HCT116 (cell line): Measurements from ENCODE around the gene IL10RB.

Source experiments
- EGR1 ChIP-seq: IDR thresholded peaks from 2 replicates; pipeline ENCODE4 v1.6.1; 2012; ENCODE audit warnings: low read depth
- ELF1 ChIP-seq: IDR thresholded peaks from 2 replicates; pipeline ENCODE4 v1.6.1; 2012; ENCODE audit warnings: low read depth, borderline replicate concordance
- MAX ChIP-seq: IDR thresholded peaks from 2 replicates; pipeline ENCODE4 v1.6.1; 2012
- POLR2A ChIP-seq: IDR thresholded peaks from 2 replicates; pipeline ENCODE4 v1.7.0; 2011; ENCODE audit warnings: borderline replicate concordance; ENCODE audit not compliant: insufficient read depth, insufficient read length; ENCODE audit errors: extremely low read depth
- POLR2AphosphoS5 ChIP-seq: IDR thresholded peaks from 2 replicates; pipeline ENCODE4 v1.6.1; 2011; ENCODE audit warnings: mild to moderate bottlenecking, low read depth, low read length, moderate library complexity
- ZNF274 ChIP-seq: fragments of 200-500 bp; sonication (Bioruptor generic); IDR thresholded peaks from 2 replicates; pipeline ENCODE4 v1.6.1; 2014; ENCODE audit warnings: mild to moderate bottlenecking, low read depth, low read length, inconsistent platforms
- TF ChIP-seq, protein P1 (sequence below): IDR thresholded peaks from 2 replicates; pipeline ENCODE4 v1.6.1; 2011; ENCODE audit warnings: mild to moderate bottlenecking, low read length, moderate library complexity; ENCODE audit not compliant: insufficient replicate concordance; ENCODE audit errors: extremely low read depth
- TF ChIP-seq, protein P2 (sequence below), 3 experiments: fragments of 200-600 bp in 1 of 3; sonication (generic) in 1 of 3; IDR thresholded peaks in 2 of 3; conservative IDR thresholded peaks in 1 of 3; 2 replicates each; pipeline ENCODE4 v1.5.1; 2012 to 2017; ENCODE audit warnings: low read depth in 2 of 3, low read length in 2 of 3, antibody characterized with exemption in 1 of 3, borderline replicate concordance in 1 of 3, control low read depth in 1 of 3, mild to moderate bottlenecking in 1 of 3, mixed read lengths in 1 of 3, mixed run types in 1 of 3, moderate library complexity in 1 of 3; ENCODE audit not compliant: insufficient read depth in 1 of 3

DNA sequence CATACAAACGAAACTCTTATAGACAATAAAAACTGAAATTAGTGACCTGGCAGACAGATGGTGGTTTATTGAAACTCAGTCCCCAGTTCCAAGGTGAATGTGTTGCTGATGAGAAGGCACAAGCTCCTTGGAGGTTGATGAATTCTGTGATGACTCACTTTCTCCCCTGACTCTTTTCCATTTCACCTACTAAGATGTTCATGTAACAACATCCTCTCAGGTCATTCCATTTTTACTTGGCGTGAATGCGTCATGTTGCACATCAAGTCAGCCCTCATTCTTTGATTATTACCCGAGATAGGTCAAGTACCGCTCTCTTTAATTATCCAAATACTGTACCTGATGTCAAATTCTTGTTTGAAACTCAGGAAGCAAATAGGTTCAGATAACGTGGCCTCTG, 10.1 kb upstream of the IL10RB start:
- no peak for TF ChIP-seq POLR2A
- TF ChIP-seq, protein P1, sequence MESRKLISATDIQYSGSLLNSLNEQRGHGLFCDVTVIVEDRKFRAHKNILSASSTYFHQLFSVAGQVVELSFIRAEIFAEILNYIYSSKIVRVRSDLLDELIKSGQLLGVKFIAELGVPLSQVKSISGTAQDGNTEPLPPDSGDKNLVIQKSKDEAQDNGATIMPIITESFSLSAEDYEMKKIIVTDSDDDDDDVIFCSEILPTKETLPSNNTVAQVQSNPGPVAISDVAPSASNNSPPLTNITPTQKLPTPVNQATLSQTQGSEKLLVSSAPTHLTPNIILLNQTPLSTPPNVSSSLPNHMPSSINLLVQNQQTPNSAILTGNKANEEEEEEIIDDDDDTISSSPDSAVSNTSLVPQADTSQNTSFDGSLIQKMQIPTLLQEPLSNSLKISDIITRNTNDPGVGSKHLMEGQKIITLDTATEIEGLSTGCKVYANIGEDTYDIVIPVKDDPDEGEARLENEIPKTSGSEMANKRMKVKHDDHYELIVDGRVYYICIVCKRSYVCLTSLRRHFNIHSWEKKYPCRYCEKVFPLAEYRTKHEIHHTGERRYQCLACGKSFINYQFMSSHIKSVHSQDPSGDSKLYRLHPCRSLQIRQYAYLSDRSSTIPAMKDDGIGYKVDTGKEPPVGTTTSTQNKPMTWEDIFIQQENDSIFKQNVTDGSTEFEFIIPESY = no peak
- no peak for TF ChIP-seq MAX
- no peak for TF ChIP-seq POLR2AphosphoS5
- TF ChIP-seq, protein P2, sequence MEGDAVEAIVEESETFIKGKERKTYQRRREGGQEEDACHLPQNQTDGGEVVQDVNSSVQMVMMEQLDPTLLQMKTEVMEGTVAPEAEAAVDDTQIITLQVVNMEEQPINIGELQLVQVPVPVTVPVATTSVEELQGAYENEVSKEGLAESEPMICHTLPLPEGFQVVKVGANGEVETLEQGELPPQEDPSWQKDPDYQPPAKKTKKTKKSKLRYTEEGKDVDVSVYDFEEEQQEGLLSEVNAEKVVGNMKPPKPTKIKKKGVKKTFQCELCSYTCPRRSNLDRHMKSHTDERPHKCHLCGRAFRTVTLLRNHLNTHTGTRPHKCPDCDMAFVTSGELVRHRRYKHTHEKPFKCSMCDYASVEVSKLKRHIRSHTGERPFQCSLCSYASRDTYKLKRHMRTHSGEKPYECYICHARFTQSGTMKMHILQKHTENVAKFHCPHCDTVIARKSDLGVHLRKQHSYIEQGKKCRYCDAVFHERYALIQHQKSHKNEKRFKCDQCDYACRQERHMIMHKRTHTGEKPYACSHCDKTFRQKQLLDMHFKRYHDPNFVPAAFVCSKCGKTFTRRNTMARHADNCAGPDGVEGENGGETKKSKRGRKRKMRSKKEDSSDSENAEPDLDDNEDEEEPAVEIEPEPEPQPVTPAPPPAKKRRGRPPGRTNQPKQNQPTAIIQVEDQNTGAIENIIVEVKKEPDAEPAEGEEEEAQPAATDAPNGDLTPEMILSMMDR (IDR thresholded peaks at IDR 0.05 in 2 of 3, conservative IDR thresholded peaks at IDR 0.05 in 1 of 3; ENCODE audit: borderline replicate concordance in 1 of 3, insufficient read depth in 1 of 3, low read depth in 2 of 3, low read length in 2 of 3) = no peak
- no peak for TF ChIP-seq ELF1
- TF ChIP-seq ZNF274 = no peak
- TF ChIP-seq EGR1 = no peak
